ENCODE data around the gene ZNF576. TPM values are rescaled to one million over a fixed set of nuclear protein-coding genes. Genes with fewer than 3 reads are reported as not detected.

ZNF576 gene
- total and polyA plus RNA-seq, 9 of the 15 experiments (the other 6 are each of a cell fraction or from before 2014, with no cell fraction given), result 6.8 to 18.2 (median 12.2) TPM

GRCh38 chr19:43619262-43620060 is 23.1 kb downstream of the ZNF576 start, which contains the start of gene ZNF428 (continued):
- TF ChIP-seq ZNF184 (CRISPR knock-in tag; IDR thresholded peaks at IDR 0.05) (no peak), E4F1 (CRISPR knock-in tag; IDR thresholded peaks at IDR 0.05; ENCODE audit: borderline replicate concordance) (no peak; the same call in 1 of the 2 replicates), FOXP1 (CRISPR knock-in tag; IDR thresholded peaks at IDR 0.05) (no peak), CREB3L1 (IDR thresholded peaks at IDR 0.05; ENCODE audit: borderline replicate concordance, low read depth) (no peak), SUPT5H (IDR thresholded peaks at IDR 0.05) (peak; percentile 85), EHMT2 (IDR thresholded peaks at IDR 0.05) (no peak), ZKSCAN3 (CRISPR knock-in tag; IDR thresholded peaks at IDR 0.05) (no peak), SLC30A9 (CRISPR knock-in tag; IDR thresholded peaks at IDR 0.05) (no peak), NCOA2 (IDR thresholded peaks at IDR 0.05; ENCODE audit: partially characterized antibody in 2 of 2) (no peak), RBBP5 (IDR thresholded peaks at IDR 0.05; ENCODE audit: borderline replicate concordance, insufficient read depth, low read length, poor library complexity, severe bottlenecking) (peak; percentile 87), ZNF436 (CRISPR knock-in tag; IDR thresholded peaks at IDR 0.05) (no peak; the same call in 1 of the 2 replicates), PRDM10 (IDR thresholded peaks at IDR 0.05; ENCODE audit: partially characterized antibody) (peak; percentile 97), ERF (CRISPR knock-in tag; IDR thresholded peaks at IDR 0.05) (peak; percentile 70; the same call in 1 of the 2 replicates), ZNF212 (CRISPR knock-in tag; IDR thresholded peaks at IDR 0.05) (no peak), RB1 (IDR thresholded peaks at IDR 0.05; ENCODE audit: low read depth) (peak; percentile 63), PTTG1 (tag; IDR thresholded peaks at IDR 0.05; ENCODE audit: low read depth) (no peak), KAT7 (CRISPR knock-in tag; IDR thresholded peaks at IDR 0.05; ENCODE audit: borderline replicate concordance) (0 out of 2 replicates have a peak, but pooled peaks have one; percentile 14)
- TF ChIP-seq, protein P1, sequence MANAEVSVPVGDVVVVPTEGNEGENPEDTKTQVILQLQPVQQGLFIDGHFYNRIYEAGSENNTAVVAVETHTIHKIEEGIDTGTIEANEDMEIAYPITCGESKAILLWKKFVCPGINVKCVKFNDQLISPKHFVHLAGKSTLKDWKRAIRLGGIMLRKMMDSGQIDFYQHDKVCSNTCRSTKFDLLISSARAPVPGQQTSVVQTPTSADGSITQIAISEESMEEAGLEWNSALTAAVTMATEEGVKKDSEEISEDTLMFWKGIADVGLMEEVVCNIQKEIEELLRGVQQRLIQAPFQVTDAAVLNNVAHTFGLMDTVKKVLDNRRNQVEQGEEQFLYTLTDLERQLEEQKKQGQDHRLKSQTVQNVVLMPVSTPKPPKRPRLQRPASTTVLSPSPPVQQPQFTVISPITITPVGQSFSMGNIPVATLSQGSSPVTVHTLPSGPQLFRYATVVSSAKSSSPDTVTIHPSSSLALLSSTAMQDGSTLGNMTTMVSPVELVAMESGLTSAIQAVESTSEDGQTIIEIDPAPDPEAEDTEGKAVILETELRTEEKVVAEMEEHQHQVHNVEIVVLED (CRISPR knock-in tag; IDR thresholded peaks at IDR 0.05), result peak; percentile 53
